HL-60 (cell line): ENCODE results near the gene ERMP1.

Experiments
- GABPA ChIP-seq: IDR thresholded peaks from 2 replicates; pipeline ENCODE4 v1.6.1; 2012; ENCODE audit warnings: low read depth
- SPI1 ChIP-seq: IDR thresholded peaks from 2 replicates; pipeline ENCODE4 v1.6.1; 2012; ENCODE audit warnings: low read depth, mild to moderate bottlenecking, borderline replicate concordance
- TF ChIP-seq, protein P1 (sequence below): IDR thresholded peaks from one replicate; pipeline ENCODE4 v1.5.1; 2011; ENCODE audit warnings: low read length, control low read depth, inconsistent platforms; ENCODE audit not compliant: insufficient read depth
- TF ChIP-seq, protein P2 (sequence below): IDR thresholded peaks from 2 replicates; pipeline ENCODE4 v1.6.1; 2012; ENCODE audit warnings: low read depth; ENCODE audit not compliant: insufficient replicate concordance

DNA sequence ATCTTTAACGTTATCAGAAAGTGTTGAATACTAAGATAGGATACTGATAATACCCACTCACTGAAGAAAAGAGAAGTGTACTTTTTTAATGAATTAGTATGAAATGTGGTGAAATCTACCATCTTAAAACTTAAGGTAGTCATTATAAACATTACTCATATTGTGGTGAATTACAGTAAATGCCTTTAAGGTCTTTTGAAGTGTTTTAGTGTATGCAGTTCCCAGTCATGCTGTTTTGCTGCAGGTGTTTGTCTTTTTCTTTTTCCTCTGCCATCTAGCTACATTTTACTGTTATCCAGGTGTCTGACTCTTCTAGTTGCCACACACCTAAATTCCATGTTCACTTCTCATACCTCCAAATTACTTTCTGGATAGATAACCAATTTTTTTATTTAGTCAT is 72.6 kb downstream of the ERMP1 start:
- TF ChIP-seq, protein P1, sequence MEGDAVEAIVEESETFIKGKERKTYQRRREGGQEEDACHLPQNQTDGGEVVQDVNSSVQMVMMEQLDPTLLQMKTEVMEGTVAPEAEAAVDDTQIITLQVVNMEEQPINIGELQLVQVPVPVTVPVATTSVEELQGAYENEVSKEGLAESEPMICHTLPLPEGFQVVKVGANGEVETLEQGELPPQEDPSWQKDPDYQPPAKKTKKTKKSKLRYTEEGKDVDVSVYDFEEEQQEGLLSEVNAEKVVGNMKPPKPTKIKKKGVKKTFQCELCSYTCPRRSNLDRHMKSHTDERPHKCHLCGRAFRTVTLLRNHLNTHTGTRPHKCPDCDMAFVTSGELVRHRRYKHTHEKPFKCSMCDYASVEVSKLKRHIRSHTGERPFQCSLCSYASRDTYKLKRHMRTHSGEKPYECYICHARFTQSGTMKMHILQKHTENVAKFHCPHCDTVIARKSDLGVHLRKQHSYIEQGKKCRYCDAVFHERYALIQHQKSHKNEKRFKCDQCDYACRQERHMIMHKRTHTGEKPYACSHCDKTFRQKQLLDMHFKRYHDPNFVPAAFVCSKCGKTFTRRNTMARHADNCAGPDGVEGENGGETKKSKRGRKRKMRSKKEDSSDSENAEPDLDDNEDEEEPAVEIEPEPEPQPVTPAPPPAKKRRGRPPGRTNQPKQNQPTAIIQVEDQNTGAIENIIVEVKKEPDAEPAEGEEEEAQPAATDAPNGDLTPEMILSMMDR, result no peak
- TF ChIP-seq SPI1, result no peak
- TF ChIP-seq GABPA, result no peak
- TF ChIP-seq, protein P2, sequence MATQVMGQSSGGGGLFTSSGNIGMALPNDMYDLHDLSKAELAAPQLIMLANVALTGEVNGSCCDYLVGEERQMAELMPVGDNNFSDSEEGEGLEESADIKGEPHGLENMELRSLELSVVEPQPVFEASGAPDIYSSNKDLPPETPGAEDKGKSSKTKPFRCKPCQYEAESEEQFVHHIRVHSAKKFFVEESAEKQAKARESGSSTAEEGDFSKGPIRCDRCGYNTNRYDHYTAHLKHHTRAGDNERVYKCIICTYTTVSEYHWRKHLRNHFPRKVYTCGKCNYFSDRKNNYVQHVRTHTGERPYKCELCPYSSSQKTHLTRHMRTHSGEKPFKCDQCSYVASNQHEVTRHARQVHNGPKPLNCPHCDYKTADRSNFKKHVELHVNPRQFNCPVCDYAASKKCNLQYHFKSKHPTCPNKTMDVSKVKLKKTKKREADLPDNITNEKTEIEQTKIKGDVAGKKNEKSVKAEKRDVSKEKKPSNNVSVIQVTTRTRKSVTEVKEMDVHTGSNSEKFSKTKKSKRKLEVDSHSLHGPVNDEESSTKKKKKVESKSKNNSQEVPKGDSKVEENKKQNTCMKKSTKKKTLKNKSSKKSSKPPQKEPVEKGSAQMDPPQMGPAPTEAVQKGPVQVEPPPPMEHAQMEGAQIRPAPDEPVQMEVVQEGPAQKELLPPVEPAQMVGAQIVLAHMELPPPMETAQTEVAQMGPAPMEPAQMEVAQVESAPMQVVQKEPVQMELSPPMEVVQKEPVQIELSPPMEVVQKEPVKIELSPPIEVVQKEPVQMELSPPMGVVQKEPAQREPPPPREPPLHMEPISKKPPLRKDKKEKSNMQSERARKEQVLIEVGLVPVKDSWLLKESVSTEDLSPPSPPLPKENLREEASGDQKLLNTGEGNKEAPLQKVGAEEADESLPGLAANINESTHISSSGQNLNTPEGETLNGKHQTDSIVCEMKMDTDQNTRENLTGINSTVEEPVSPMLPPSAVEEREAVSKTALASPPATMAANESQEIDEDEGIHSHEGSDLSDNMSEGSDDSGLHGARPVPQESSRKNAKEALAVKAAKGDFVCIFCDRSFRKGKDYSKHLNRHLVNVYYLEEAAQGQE, result no peak
